Measurements from ENCODE around the gene REV1.

The REV1 gene

GRCh38 chr2:99436874-99437273, 52.9 kb downstream of the REV1 start:
- H3K4me3 ChIP-seq (ENCODE audit: insufficient read depth, low read length, poor library complexity, severe bottlenecking), result no peak overlapping the region
- peaks cover 12% of the 10 kb centered on the region for H3F3A ChIP-seq (ENCODE audit: insufficient read depth)
- no peak overlapping the region for H3K9ac ChIP-seq (ENCODE audit: low read length)
- TF ChIP-seq CTCF (IDR thresholded peaks at IDR 0.05; ENCODE audit: insufficient read depth, low read length, poor library complexity, severe bottlenecking), result no peak
- no peak for TF ChIP-seq EZH2phosphoT487 (conservative IDR thresholded peaks at IDR 0.05; ENCODE audit: low read length)
- peaks cover 35% of the 10 kb centered on the region for H3K79me2 ChIP-seq (ENCODE audit: insufficient read depth, low read length)
- H4K20me1 ChIP-seq (ENCODE audit: low read depth, low read length), result no peaks in the 10 kb centered on the region
- no peaks in the 10 kb centered on the region for H3K27me3 ChIP-seq (ENCODE audit: low read length)
- no peak overlapping the region for H3K4me2 ChIP-seq (ENCODE audit: low read depth, low read length, poor library complexity, severe bottlenecking)
- H3K9me3 ChIP-seq (ENCODE audit: insufficient read depth, low read length), result no peaks in the 10 kb centered on the region
- peaks cover 62% of the 10 kb centered on the region; the same call in 1 of the 2 replicates for H3K36me3 ChIP-seq (ENCODE audit: low read length)
- no peak overlapping the region for H2AFZ ChIP-seq (ENCODE audit: low read depth, low read length, severe bottlenecking)
- no peaks in the 10 kb centered on the region for H3K9me2 ChIP-seq (replicated peaks; ENCODE audit: insufficient read depth, low read length)
- H3K27ac ChIP-seq (ENCODE audit: low read depth, low read length), result no peak overlapping the region

GRCh38 chr2:99433340-99433739, 56.5 kb downstream of the REV1 start:
- Histone ChIP-seq H3K79me2 (ENCODE audit: insufficient read depth, low read length) (peaks cover 42% of the 10 kb centered on the region), H3K9ac (ENCODE audit: low read length) (no peak overlapping the region), H3F3A (ENCODE audit: insufficient read depth) (peaks cover 16% of the 10 kb centered on the region), H3K4me3 (ENCODE audit: insufficient read depth, low read length, poor library complexity, severe bottlenecking) (no peak overlapping the region), H3K9me2 (replicated peaks; ENCODE audit: insufficient read depth, low read length) (no peaks in the 10 kb centered on the region), H3K27ac (ENCODE audit: low read depth, low read length) (no peak overlapping the region), H3K36me3 (ENCODE audit: low read length) (peaks cover 60% of the 10 kb centered on the region), H3K27me3 (ENCODE audit: low read length) (no peaks in the 10 kb centered on the region), H3K9me3 (ENCODE audit: insufficient read depth, low read length) (no peaks in the 10 kb centered on the region), H4K20me1 (ENCODE audit: low read depth, low read length) (no peaks in the 10 kb centered on the region), H2AFZ (ENCODE audit: low read depth, low read length, severe bottlenecking) (no peak overlapping the region), H3K4me2 (ENCODE audit: low read depth, low read length, poor library complexity, severe bottlenecking) (no peak overlapping the region)
- TF ChIP-seq EZH2phosphoT487 (conservative IDR thresholded peaks at IDR 0.05; ENCODE audit: low read length) (no peak), CTCF (IDR thresholded peaks at IDR 0.05; ENCODE audit: insufficient read depth, low read length, poor library complexity, severe bottlenecking) (no peak)

- Histone ChIP-seq H4K20me1 (ENCODE audit: low read depth, low read length) (no peaks in the 10 kb centered on the region), H3K9me2 (replicated peaks; ENCODE audit: insufficient read depth, low read length) (no peaks in the 10 kb centered on the region), H3K4me3 (ENCODE audit: insufficient read depth, low read length, poor library complexity, severe bottlenecking) (no peak overlapping the region), H2AFZ (ENCODE audit: low read depth, low read length, severe bottlenecking) (no peak overlapping the region), H3F3A (ENCODE audit: insufficient read depth) (peaks cover 12% of the 10 kb centered on the region), H3K36me3 (ENCODE audit: low read length) (peaks cover 59% of the 10 kb centered on the region), H3K27me3 (ENCODE audit: low read length) (no peaks in the 10 kb centered on the region), H3K9ac (ENCODE audit: low read length) (no peak overlapping the region), H3K4me2 (ENCODE audit: low read depth, low read length, poor library complexity, severe bottlenecking) (no peak overlapping the region), H3K9me3 (ENCODE audit: insufficient read depth, low read length) (no peaks in the 10 kb centered on the region), H3K79me2 (ENCODE audit: insufficient read depth, low read length) (peaks cover 35% of the 10 kb centered on the region), H3K27ac (ENCODE audit: low read depth, low read length) (no peak overlapping the region)
- TF ChIP-seq EZH2phosphoT487 (conservative IDR thresholded peaks at IDR 0.05; ENCODE audit: low read length) (no peak), CTCF (IDR thresholded peaks at IDR 0.05; ENCODE audit: insufficient read depth, low read length, poor library complexity, severe bottlenecking) (no peak)
Measured at GRCh38 chr2:99431587-99432275, 58.1 kb downstream of the REV1 start.

Data from SU-DHL-6 (cell line).